HepG2 (cell line): ENCODE data around the gene PDE4D. TPM values are rescaled to one million over a fixed set of nuclear protein-coding genes. Genes with fewer than 3 reads are reported as not detected.

Experiments
- ADNP ChIP-seq: sonication (generic); formaldehyde crosslinking; IDR thresholded peaks from 2 replicates; pipeline ENCODE4 v1.4.0; 2020; ENCODE audit warnings: missing genetic modification reagents
- ARID2 ChIP-seq: sonication (generic); formaldehyde crosslinking; IDR thresholded peaks from 2 replicates; pipeline ENCODE4 v1.8.1; 2022; ENCODE audit warnings: mild to moderate bottlenecking, missing genetic modification reagents, borderline replicate concordance
- KAT8 ChIP-seq: IDR thresholded peaks from 2 replicates; pipeline ENCODE4 v1.6.1; 2016; ENCODE audit warnings: missing genetic modification reagents, missing compliant biosample characterization
- KDM1A ChIP-seq: IDR thresholded peaks from 2 replicates; pipeline ENCODE4 v1.6.1; 2016; ENCODE audit warnings: missing compliant biosample characterization
- MXD4 ChIP-seq: IDR thresholded peaks from 2 replicates; pipeline ENCODE4 v1.6.1; 2016; ENCODE audit warnings: mild to moderate bottlenecking, missing biosample characterization, missing genetic modification reagents
- RAD21 ChIP-seq: fragments of 450-650 bp; formaldehyde crosslinking; IDR thresholded peaks from 2 replicates; pipeline ENCODE4 v1.5.0; 2020; ENCODE audit warnings: mild to moderate bottlenecking
- SRSF4 ChIP-seq: fragments of 200-400 bp; formaldehyde crosslinking; IDR thresholded peaks from one replicate; pipeline ENCODE4 v1.6.1; 2018; ENCODE audit warnings: mild to moderate bottlenecking, low read depth, low read length, moderate library complexity; ENCODE audit not compliant: poor library complexity, severe bottlenecking
- THRA ChIP-seq: sonication (generic); formaldehyde crosslinking; IDR thresholded peaks from 2 replicates; pipeline ENCODE4 v1.4.0; 2020; ENCODE audit warnings: missing genetic modification reagents, borderline replicate concordance
- TMF1 ChIP-seq: sonication (generic); formaldehyde crosslinking; IDR thresholded peaks from 2 replicates; pipeline ENCODE4 v1.8.1; 2022; ENCODE audit warnings: low read depth, missing genetic modification reagents
- ZBED4 ChIP-seq: sonication (generic); formaldehyde crosslinking; IDR thresholded peaks from 2 replicates; pipeline ENCODE4 v1.4.0; 2020; ENCODE audit warnings: missing genetic modification reagents, borderline replicate concordance
- ZMYM2 ChIP-seq: sonication (generic); formaldehyde crosslinking; IDR thresholded peaks from 2 replicates; pipeline ENCODE4 v1.8.0; 2022; ENCODE audit warnings: mild to moderate bottlenecking, missing genetic modification reagents
- ZNF142 ChIP-seq: sonication (generic); formaldehyde crosslinking; IDR thresholded peaks from 2 replicates; pipeline ENCODE4 v1.4.0; 2020; ENCODE audit warnings: missing genetic modification reagents
- ZNF512B ChIP-seq: sonication (generic); formaldehyde crosslinking; IDR thresholded peaks from 2 replicates; pipeline ENCODE4 v1.5.1; 2020; ENCODE audit warnings: missing genetic modification reagents, mild to moderate bottlenecking, borderline replicate concordance
- ZNF781 ChIP-seq: sonication (generic); formaldehyde crosslinking; IDR thresholded peaks from 2 replicates; pipeline ENCODE4 v1.5.1; 2020; ENCODE audit warnings: borderline replicate concordance, mild to moderate bottlenecking, missing genetic modification reagents; ENCODE audit errors: not compliant biosample characterization
- polyA plus RNA-seq, 8 experiments: library from polyadenylated mRNA; depleted of rRNA in 3 of 8; stranded (reverse) in 7 of 8; unstranded in 1 of 8; fragments of >200 nt; fragmentation: Illumina TruSeq in 4 of 8; extraction: Trizol in 4 of 8; gene quantifications; 2 replicates each; pipeline versions ENCODE4 v1.2.1 to v1.2.3, GENCODE V29; 2011 to 2016; ENCODE audit warnings: low read depth in 4 of 8, missing spikeins in 1 of 8, mixed read lengths in 1 of 8; ENCODE audit not compliant: insufficient read depth in 1 of 8
- total RNA-seq, 5 experiments: library from RNA; depleted of rRNA; stranded (reverse); fragments of >200 nt; fragmentation: Illumina TruSeq; extraction: Trizol; gene quantifications; 2 replicates each; pipeline ENCODE4 v1.2.3, GENCODE V29; 2016; ENCODE audit warnings: low read depth in 1 of 5

The PDE4D gene
- total and polyA plus RNA-seq, 2 of the 13 experiments (the other 11 are each of a cell fraction or from before 2014, with no cell fraction given), result 7.0 to 12.2 TPM

GRCh38 chr5:59040024-59040803 is 853.3 kb downstream of the PDE4D start (continued):
- no peak for TF ChIP-seq ZNF781 (CRISPR knock-in tag)
- no peak for TF ChIP-seq MXD4 (CRISPR knock-in tag)
- TF ChIP-seq ZBED4 (CRISPR knock-in tag), result 0 out of 2 replicates have a peak, but pooled peaks have one; percentile 9
- peak; percentile 18; the same call in 1 of the 2 replicates for TF ChIP-seq THRA (CRISPR knock-in tag)
- TF ChIP-seq KAT8, result no peak
- no peak for TF ChIP-seq ARID2
- TF ChIP-seq RAD21 (CRISPR knock-in tag), result no peak
- TF ChIP-seq ZMYM2 (CRISPR knock-in tag), result no peak
- no peak for TF ChIP-seq ADNP
- no peak for TF ChIP-seq SRSF4
- TF ChIP-seq ZNF142 (CRISPR knock-in tag), result no peak
- TF ChIP-seq ZNF512B (CRISPR knock-in tag), result no peak
- no peak for TF ChIP-seq KDM1A (CRISPR knock-in tag)
- no peak for TF ChIP-seq TMF1 (CRISPR knock-in tag)
